A549 (cell line): ENCODE data around the gene SH3RF3. TPM values are rescaled to one million over a fixed set of nuclear protein-coding genes. Genes with fewer than 3 reads are reported as not detected.

Experiments used
- ATAC-seq, 2 experiments: fragments of 200-7000 bp in 1 of 2; fragments of >200 bp in 1 of 2; cut with Nextera tagmentation in 1 of 2; cut with Tn5 transposase in 1 of 2; 3 replicates each; pipeline versions ENCODE4 v1.8.0 to v1.9.1; 2018 to 2020; ENCODE audit warnings: mild to moderate bottlenecking in 1 of 2, moderate library complexity in 1 of 2
- CTCF ChIA-PET: fragments of 300-600 bp; sonication (Branson Sonifier 250); formaldehyde crosslinking; extraction: SDS; loops from one replicate; lab custom pipeline; 2021; ENCODE audit warnings: antibody characterized with exemption, inconsistent platforms; lab: Yijun Ruan, JAX
- POLR2A ChIA-PET: fragments of 350-600 bp; formaldehyde crosslinking; extraction: SDS; loops from one replicate; lab custom pipeline; 2021; ENCODE audit warnings: antibody characterized with exemption, inconsistent platforms; lab: Yijun Ruan, JAX
- DNase-seq, 2 experiments: peaks; one replicate each; pipeline versions ENCODE4 v3.0.0 to v3.0.0-alpha.2; 2011 to 2016; ENCODE audit warnings: low read depth in 1 of 2, low spot score in 1 of 2
- FAIRE-seq: peaks from 2 replicates; lab custom pipeline; 2011; peaks lifted over from hg19 to GRCh38; lab: Jason Lieb, UNC
- H3K27ac ChIP-seq, 2 experiments: fragments of >200 bp; sonication (Bioruptor Twin); formaldehyde crosslinking; 3 replicates each; pipeline ENCODE4 v1.5.1; 2016 to 2017
- H3K4me1 ChIP-seq: fragments of >200 bp; sonication (Bioruptor Twin); formaldehyde crosslinking; 3 replicates; pipeline ENCODE4 v1.6.1; 2016
- H3K4me2 ChIP-seq: fragments of >200 bp; sonication (Bioruptor Twin); formaldehyde crosslinking; 3 replicates; pipeline ENCODE4 v1.6.1; 2016
- H3K4me3 ChIP-seq: fragments of >200 bp; sonication (Bioruptor Twin); formaldehyde crosslinking; 3 replicates; pipeline ENCODE4 v1.5.1; 2016
- H3K9me3 ChIP-seq: fragments of >200 bp; sonication (Bioruptor Twin); formaldehyde crosslinking; 3 replicates; pipeline ENCODE4 v1.6.1; 2016
- EHF ChIP-seq: fragments of 250-450 bp; sonication (Bioruptor Pico); IDR thresholded peaks from 2 replicates; pipeline ENCODE4 v1.5.0; 2020; ENCODE audit warnings: mild to moderate bottlenecking
- ESRRA ChIP-seq: fragments of 150-350 bp; IDR thresholded peaks from 2 replicates; pipeline ENCODE4 v1.6.1; 2014; ENCODE audit warnings: mild to moderate bottlenecking, low read length, borderline replicate concordance
- FOSL2 ChIP-seq, 2 experiments: fragments of 450-650 bp in 1 of 2; fragments of >200 bp in 1 of 2; sonication (Bioruptor Twin) in 1 of 2; formaldehyde crosslinking; IDR thresholded peaks; 2 replicates each; pipeline versions ENCODE4 v1.5.0 to v1.6.1; 2016 to 2020; ENCODE audit warnings: mild to moderate bottlenecking in 1 of 2, moderate library complexity in 1 of 2
- HOXA7 ChIP-seq: fragments of 250-450 bp; sonication (Bioruptor Pico); IDR thresholded peaks from 2 replicates; pipeline ENCODE4 v1.5.0; 2020; ENCODE audit warnings: mild to moderate bottlenecking, moderate library complexity
- HOXB13 ChIP-seq: fragments of 250-450 bp; sonication (Bioruptor Pico); IDR thresholded peaks from 2 replicates; pipeline ENCODE4 v1.5.0; 2020; ENCODE audit warnings: low read depth, mild to moderate bottlenecking, moderate library complexity
- HOXB5 ChIP-seq: fragments of 250-450 bp; sonication (Bioruptor Pico); IDR thresholded peaks from 2 replicates; pipeline ENCODE4 v1.5.0; 2020; ENCODE audit warnings: mild to moderate bottlenecking, moderate library complexity
- JUNB ChIP-seq: fragments of >200 bp; sonication (Bioruptor Twin); formaldehyde crosslinking; IDR thresholded peaks from 2 replicates; pipeline ENCODE4 v1.6.1; 2016
- MYC ChIP-seq: IDR thresholded peaks from 2 replicates; pipeline ENCODE4 v1.6.1; 2012; ENCODE audit warnings: mild to moderate bottlenecking, inconsistent platforms, low read length, improper control_type of control experiment, borderline replicate concordance
- NFE2L2 ChIP-seq: fragments of 150-350 bp; conservative IDR thresholded peaks from 2 replicates; pipeline ENCODE4 v1.6.1; 2014; ENCODE audit warnings: low read length
- PHF8 ChIP-seq: fragments of 200-600 bp; sonication (generic); IDR thresholded peaks from 2 replicates; pipeline ENCODE4 v1.6.1; 2016; ENCODE audit warnings: low read depth, mild to moderate bottlenecking, antibody characterized with exemption, moderate library complexity, borderline replicate concordance
- POLR2AphosphoS2 ChIP-seq: conservative IDR thresholded peaks from 2 replicates; pipeline ENCODE4 v1.6.1; 2012; ENCODE audit warnings: low read length, improper control_type of control experiment, inconsistent platforms
- RFX5 ChIP-seq: fragments of 450-650 bp; IDR thresholded peaks from 2 replicates; pipeline ENCODE4 v1.7.1; 2014; ENCODE audit warnings: antibody characterized with exemption, mild to moderate bottlenecking, moderate library complexity
- RNF2 ChIP-seq: fragments of 200-600 bp; sonication (generic); IDR thresholded peaks from 2 replicates; pipeline ENCODE4 v1.6.1; 2016; ENCODE audit warnings: low read depth, mild to moderate bottlenecking, antibody characterized with exemption, moderate library complexity, borderline replicate concordance
- SREBF2 ChIP-seq: fragments of 450-650 bp; IDR thresholded peaks from 2 replicates; pipeline ENCODE4 v1.6.1; 2014; ENCODE audit warnings: mild to moderate bottlenecking, moderate library complexity
- TFCP2L1 ChIP-seq: fragments of 250-450 bp; sonication (Bioruptor Pico); IDR thresholded peaks from 2 replicates; pipeline ENCODE4 v1.5.0; 2021; ENCODE audit warnings: mild to moderate bottlenecking
- ZNF302 ChIP-seq: fragments of 250-450 bp; sonication (Bioruptor Pico); IDR thresholded peaks from 2 replicates; pipeline ENCODE4 v1.9.0; 2021; ENCODE audit warnings: inconsistent platforms, mild to moderate bottlenecking, moderate library complexity
- WGBS: methylation state at CpG from one replicate; pipeline ENCODE4 v1.1.6; 2017; ENCODE audit errors: missing lambda C conversion rate; 5-methylcytosine and 5-hydroxymethylcytosine counted together
- polyA plus RNA-seq, 4 experiments: library from polyadenylated mRNA; depleted of rRNA in 3 of 4; stranded (reverse); fragments of >200 nt; fragmentation: RNase III in 1 of 4; extraction: RNeasy Plus Mini Kit Qiagen cat#74134 plus additional on column Dnase treatment in 1 of 4; gene quantifications; 2 replicates in 3 of 4; 3 replicates in 1 of 4; pipeline ENCODE4 v1.2.3, GENCODE V29; 2011 to 2017
- TF ChIP-seq, protein P1 (sequence below): fragments of >200 bp; sonication (Bioruptor Twin); formaldehyde crosslinking; IDR thresholded peaks from 2 replicates; pipeline ENCODE4 v1.6.1; 2016
- TF ChIP-seq, protein P2 (sequence below): fragments of 200-600 bp; sonication (generic); IDR thresholded peaks from 2 replicates; pipeline ENCODE4 v1.6.1; 2016; ENCODE audit warnings: antibody characterized with exemption, mild to moderate bottlenecking, moderate library complexity
- TF ChIP-seq, protein P3 (sequence below): IDR thresholded peaks from 2 replicates; pipeline ENCODE4 v1.6.1; 2012
- TF ChIP-seq, protein P4 (sequence below): fragments of >200 bp; sonication (Bioruptor Twin); formaldehyde crosslinking; IDR thresholded peaks from 3 replicates; pipeline ENCODE4 v1.5.1; 2016
- TF ChIP-seq, protein P5 (sequence below): fragments of 150-350 bp; IDR thresholded peaks from 2 replicates; pipeline ENCODE4 v1.6.1; 2014; ENCODE audit warnings: low read depth, mild to moderate bottlenecking, low read length

The SH3RF3 gene
- polyA plus RNA-seq, 2 of the 4 experiments (the other 2 are of a cell fraction), result 0.04 to 0.21 TPM

DNA sequence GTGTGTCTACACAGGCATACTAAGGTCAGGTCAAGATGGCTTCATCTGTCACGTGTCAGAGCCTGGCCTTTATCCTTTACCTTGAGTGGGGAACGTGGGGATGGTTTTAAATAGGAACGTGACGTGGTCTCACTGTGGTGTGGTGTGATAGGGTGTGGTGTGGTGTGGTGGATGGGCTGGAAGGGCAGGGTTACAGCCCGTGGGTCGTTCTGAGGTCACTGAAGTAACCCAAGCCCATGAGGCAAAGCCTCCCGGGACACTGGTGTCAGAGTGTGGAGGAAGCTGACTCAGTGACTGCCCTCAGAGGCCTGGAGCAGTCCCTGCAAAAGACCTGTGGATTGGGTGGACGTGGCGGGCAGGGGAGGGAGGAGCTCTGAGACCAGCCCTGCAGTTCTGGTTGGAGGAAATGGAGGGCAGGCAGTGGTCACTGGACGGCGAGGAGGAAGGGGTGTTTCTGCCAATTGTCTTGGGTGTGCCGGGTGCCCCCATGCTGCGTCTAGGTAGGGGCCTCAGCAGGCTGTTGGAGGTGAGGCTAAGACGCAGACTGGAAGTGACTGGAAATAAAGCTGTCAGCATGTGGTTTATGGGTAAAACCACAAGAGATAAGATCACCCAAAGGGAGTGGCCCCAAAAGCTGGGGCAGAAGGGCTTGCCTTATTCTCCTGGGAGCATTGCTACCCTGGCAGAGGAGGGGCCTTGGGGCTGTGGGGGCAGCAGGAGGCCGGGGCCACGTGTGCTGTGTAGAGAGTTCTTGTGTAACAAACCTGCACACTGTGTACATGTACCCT is 84.8 kb downstream of the SH3RF3 start:
- DNase-seq (no peak), ATAC-seq (no peak), FAIRE-seq (no peak)
- WGBS, result 41% methylated on average over 16 of the region's 16 CpGs
- CTCF ChIA-PET, result no interaction called here
- H3K4me2 ChIP-seq, result no peak overlapping the region
- no peak overlapping the region for H3K4me3 ChIP-seq
- H3K9me3 ChIP-seq, result no peaks in the 10 kb centered on the region
- peaks cover 11% of the 10 kb centered on the region for H3K4me1 ChIP-seq
- TF ChIP-seq, protein P1, sequence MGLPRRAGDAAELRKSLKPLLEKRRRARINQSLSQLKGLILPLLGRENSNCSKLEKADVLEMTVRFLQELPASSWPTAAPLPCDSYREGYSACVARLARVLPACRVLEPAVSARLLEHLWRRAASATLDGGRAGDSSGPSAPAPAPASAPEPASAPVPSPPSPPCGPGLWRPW, result no peak
- TF ChIP-seq PHF8 (no peak), HOXA7 (CRISPR knock-in tag) (no peak), MYC (no peak), TFCP2L1 (no peak), HOXB13 (CRISPR knock-in tag) (no peak), ZNF302 (CRISPR knock-in tag) (no peak), JUNB (no peak)
- TF ChIP-seq, protein P2, sequence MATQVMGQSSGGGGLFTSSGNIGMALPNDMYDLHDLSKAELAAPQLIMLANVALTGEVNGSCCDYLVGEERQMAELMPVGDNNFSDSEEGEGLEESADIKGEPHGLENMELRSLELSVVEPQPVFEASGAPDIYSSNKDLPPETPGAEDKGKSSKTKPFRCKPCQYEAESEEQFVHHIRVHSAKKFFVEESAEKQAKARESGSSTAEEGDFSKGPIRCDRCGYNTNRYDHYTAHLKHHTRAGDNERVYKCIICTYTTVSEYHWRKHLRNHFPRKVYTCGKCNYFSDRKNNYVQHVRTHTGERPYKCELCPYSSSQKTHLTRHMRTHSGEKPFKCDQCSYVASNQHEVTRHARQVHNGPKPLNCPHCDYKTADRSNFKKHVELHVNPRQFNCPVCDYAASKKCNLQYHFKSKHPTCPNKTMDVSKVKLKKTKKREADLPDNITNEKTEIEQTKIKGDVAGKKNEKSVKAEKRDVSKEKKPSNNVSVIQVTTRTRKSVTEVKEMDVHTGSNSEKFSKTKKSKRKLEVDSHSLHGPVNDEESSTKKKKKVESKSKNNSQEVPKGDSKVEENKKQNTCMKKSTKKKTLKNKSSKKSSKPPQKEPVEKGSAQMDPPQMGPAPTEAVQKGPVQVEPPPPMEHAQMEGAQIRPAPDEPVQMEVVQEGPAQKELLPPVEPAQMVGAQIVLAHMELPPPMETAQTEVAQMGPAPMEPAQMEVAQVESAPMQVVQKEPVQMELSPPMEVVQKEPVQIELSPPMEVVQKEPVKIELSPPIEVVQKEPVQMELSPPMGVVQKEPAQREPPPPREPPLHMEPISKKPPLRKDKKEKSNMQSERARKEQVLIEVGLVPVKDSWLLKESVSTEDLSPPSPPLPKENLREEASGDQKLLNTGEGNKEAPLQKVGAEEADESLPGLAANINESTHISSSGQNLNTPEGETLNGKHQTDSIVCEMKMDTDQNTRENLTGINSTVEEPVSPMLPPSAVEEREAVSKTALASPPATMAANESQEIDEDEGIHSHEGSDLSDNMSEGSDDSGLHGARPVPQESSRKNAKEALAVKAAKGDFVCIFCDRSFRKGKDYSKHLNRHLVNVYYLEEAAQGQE, result no peak
- TF ChIP-seq, protein P3, sequence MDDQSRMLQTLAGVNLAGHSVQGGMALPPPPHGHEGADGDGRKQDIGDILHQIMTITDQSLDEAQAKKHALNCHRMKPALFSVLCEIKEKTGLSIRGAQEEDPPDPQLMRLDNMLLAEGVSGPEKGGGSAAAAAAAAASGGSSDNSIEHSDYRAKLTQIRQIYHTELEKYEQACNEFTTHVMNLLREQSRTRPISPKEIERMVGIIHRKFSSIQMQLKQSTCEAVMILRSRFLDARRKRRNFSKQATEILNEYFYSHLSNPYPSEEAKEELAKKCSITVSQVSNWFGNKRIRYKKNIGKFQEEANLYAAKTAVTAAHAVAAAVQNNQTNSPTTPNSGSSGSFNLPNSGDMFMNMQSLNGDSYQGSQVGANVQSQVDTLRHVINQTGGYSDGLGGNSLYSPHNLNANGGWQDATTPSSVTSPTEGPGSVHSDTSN, result no peak
- TF ChIP-seq, protein P4, sequence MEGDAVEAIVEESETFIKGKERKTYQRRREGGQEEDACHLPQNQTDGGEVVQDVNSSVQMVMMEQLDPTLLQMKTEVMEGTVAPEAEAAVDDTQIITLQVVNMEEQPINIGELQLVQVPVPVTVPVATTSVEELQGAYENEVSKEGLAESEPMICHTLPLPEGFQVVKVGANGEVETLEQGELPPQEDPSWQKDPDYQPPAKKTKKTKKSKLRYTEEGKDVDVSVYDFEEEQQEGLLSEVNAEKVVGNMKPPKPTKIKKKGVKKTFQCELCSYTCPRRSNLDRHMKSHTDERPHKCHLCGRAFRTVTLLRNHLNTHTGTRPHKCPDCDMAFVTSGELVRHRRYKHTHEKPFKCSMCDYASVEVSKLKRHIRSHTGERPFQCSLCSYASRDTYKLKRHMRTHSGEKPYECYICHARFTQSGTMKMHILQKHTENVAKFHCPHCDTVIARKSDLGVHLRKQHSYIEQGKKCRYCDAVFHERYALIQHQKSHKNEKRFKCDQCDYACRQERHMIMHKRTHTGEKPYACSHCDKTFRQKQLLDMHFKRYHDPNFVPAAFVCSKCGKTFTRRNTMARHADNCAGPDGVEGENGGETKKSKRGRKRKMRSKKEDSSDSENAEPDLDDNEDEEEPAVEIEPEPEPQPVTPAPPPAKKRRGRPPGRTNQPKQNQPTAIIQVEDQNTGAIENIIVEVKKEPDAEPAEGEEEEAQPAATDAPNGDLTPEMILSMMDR, result no peak
- H3K27ac ChIP-seq, result no peak overlapping the region
- POLR2A ChIA-PET, result no interaction called here

DNA sequence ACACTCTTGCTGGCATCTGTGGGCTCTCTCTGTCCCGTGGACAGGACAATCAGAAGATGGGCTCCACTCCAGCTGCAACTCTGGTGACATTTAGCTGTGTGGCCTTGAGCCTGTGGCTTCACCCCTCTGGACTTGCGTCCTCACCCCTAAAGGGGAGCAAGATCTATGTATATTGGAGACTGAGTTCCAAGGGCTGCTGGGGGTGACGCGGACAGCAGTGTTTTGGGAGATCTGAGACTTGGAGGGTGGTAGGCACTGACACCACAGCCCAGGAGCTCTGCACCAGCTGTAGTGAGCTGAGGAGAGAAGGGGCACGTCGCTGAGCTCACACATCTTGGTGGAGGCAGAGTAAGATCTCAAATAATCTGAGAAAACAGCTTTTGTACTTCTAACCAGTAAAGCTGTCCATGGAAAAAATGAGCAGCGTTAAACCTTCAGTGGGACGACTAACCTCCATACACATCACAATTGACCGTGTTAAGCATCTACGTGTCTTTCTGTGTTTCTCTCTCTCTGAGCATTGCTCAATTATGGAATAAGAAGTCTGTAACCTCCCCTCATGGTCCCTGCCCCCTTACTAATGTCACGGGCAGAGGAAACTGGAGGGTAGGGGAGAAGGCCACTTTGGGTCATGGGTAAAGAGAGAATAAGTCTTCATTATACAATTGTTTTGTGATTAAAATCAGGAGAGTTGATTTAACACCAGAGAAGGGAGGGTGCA is 85.8 kb downstream of the SH3RF3 start:
- H3K4me1 ChIP-seq, result peaks cover 3% of the 10 kb centered on the region; the same call in 2 of the 3 replicates
- FAIRE-seq (no peak), DNase-seq (no peak), ATAC-seq (no peak)
- TF ChIP-seq POLR2AphosphoS2 (no peak), FOSL2 (IDR thresholded peaks at IDR 0.05) (no peak), FOSL2 (CRISPR knock-in tag; IDR thresholded peaks at IDR 0.05) (no peak), EHF (CRISPR knock-in tag) (no peak), HOXA7 (CRISPR knock-in tag) (no peak), RNF2 (no peak), HOXB13 (CRISPR knock-in tag) (no peak), ESRRA (no peak), HOXB5 (no peak), SREBF2 (no peak), NFE2L2 (no peak), RFX5 (no peak)
- TF ChIP-seq, protein P5, sequence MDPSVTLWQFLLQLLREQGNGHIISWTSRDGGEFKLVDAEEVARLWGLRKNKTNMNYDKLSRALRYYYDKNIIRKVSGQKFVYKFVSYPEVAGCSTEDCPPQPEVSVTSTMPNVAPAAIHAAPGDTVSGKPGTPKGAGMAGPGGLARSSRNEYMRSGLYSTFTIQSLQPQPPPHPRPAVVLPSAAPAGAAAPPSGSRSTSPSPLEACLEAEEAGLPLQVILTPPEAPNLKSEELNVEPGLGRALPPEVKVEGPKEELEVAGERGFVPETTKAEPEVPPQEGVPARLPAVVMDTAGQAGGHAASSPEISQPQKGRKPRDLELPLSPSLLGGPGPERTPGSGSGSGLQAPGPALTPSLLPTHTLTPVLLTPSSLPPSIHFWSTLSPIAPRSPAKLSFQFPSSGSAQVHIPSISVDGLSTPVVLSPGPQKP, result no peak
- TF ChIP-seq, protein P3, result no peak
- TF ChIP-seq, protein P1, result no peak
- H3K27ac ChIP-seq, result no peak overlapping the region
- POLR2A ChIA-PET, result no interaction called here
- H3K4me3 ChIP-seq, result no peak overlapping the region
- CTCF ChIA-PET, result interaction anchor here (0.8 to 1.1 kb wide), 2 partner anchors 13 to 90 kb away, joined by 3 read pairs; no protein-coding TSS in a partner anchor
- no peak overlapping the region for H3K4me2 ChIP-seq
- WGBS, result 69% methylated on average over 11 of the region's 11 CpGs
- no peaks in the 10 kb centered on the region for H3K9me3 ChIP-seq
